ENCODE measurements around the gene RAD51B. TPM values are rescaled to one million over a fixed set of nuclear protein-coding genes. Genes with fewer than 3 reads are reported as not detected.

Gene RAD51B
- total RNA-seq, 1 experiment from 2014 or later: 20.0 TPM

GRCh38 chr14:68711561-68712309 lies 892.2 kb downstream of the RAD51B start:
- POLR2A ChIA-PET: no interaction called here
- no peaks in the 10 kb centered on the region; a peak in 1 of 4 replicates for H3K4me1 ChIP-seq (ENCODE audit: control insufficient read depth in 1 of 2, insufficient read depth in 2 of 2, low read length in 2 of 2)
- H3K9me3 ChIP-seq (ENCODE audit: control insufficient read depth in 1 of 2, insufficient read depth in 1 of 2, low read depth in 1 of 2, low read length in 2 of 2): no peaks in the 10 kb centered on the region
- no peak overlapping the region for H3K4me3 ChIP-seq (replicated peaks in 1 of 2; ENCODE audit: low read depth in 1 of 2, low read length in 2 of 2)
- CTCF ChIA-PET: no interaction called here
- H3K36me3 ChIP-seq (ENCODE audit: control insufficient read depth in 1 of 2, insufficient read depth in 2 of 2, low read length in 2 of 2): no peaks in the 10 kb centered on the region
- no peak overlapping the region for H3K27ac ChIP-seq (ENCODE audit: low read depth, low read length)
- H3K79me2 ChIP-seq (ENCODE audit: insufficient read depth, low read length): no peaks in the 10 kb centered on the region
- no peak overlapping the region for H3K9ac ChIP-seq (ENCODE audit: low read length)
- BruUV-seq (replicated peaks): no TSS peak
- no peaks in the 10 kb centered on the region for H3K27me3 ChIP-seq (ENCODE audit: insufficient read depth, low read length)
- RAD21 ChIA-PET (ENCODE audit: low non-redundant PET in 1 of 2, low total read pairs in 2 of 2, uncharacterized antibody in 2 of 2, unreplicated experiment in 2 of 2): no interaction called here
- DNase-seq (ENCODE audit: low read depth, low spot score): no peak
- H3K4me2 ChIP-seq (ENCODE audit: low read length): no peak overlapping the region
- TF ChIP-seq EGR1 (IDR thresholded peaks at IDR 0.05; ENCODE audit: low read depth) (no peak), ZBTB33 (IDR thresholded peaks at IDR 0.05; ENCODE audit: extremely low read depth, insufficient replicate concordance, low read length) (no peak), CBX3 (IDR thresholded peaks at IDR 0.05; ENCODE audit: low read depth) (no peak), TCF7L2 (IDR thresholded peaks at IDR 0.05; ENCODE audit: borderline replicate concordance, extremely low read depth, insufficient read depth, insufficient read length) (no peak), REST (IDR thresholded peaks at IDR 0.05; ENCODE audit: low read depth) (no peak), SRF (IDR thresholded peaks at IDR 0.05; ENCODE audit: low read depth) (no peak), CTCF (IDR thresholded peaks at IDR 0.05 in 2 of 3, conservative IDR thresholded peaks at IDR 0.05 in 1 of 3; ENCODE audit: borderline replicate concordance in 1 of 3, insufficient read depth in 1 of 3, low read depth in 2 of 3, low read length in 2 of 3) (no peak), ATF3 (IDR thresholded peaks at IDR 0.05) (no peak), SIN3A (IDR thresholded peaks at IDR 0.05; ENCODE audit: low read depth) (no peak), POLR2A (IDR thresholded peaks at IDR 0.05; ENCODE audit: borderline replicate concordance, extremely low read depth, insufficient read depth, insufficient read length) (no peak), ELF1 (IDR thresholded peaks at IDR 0.05; ENCODE audit: borderline replicate concordance, low read depth) (no peak), EZH2phosphoT487 (IDR thresholded peaks at IDR 0.05; ENCODE audit: borderline replicate concordance) (no peak), SP1 (IDR thresholded peaks at IDR 0.05; ENCODE audit: low read depth) (no peak), CEBPB (IDR thresholded peaks at IDR 0.05; ENCODE audit: low read depth) (no peak), ZFX (IDR thresholded peaks at IDR 0.05) (no peak), RAD21 (IDR thresholded peaks at IDR 0.05; ENCODE audit: low read depth) (no peak), EZH2 (IDR thresholded peaks at IDR 0.05) (no peak)
- ATAC-seq: no peak
- no peaks in the 10 kb centered on the region for H3K9me2 ChIP-seq (ENCODE audit: insufficient read depth)
- intact Hi-C loops (cut with micrococcal nuclease): no loop called here
- H4K20me1 ChIP-seq (ENCODE audit: insufficient read depth): no peaks in the 10 kb centered on the region
- no peak overlapping the region for H2AFZ ChIP-seq (ENCODE audit: low read depth, low read length, poor library complexity, severe bottlenecking)

Data from HCT116 (cell line).